Panc1 (cell line): ENCODE measurements around the gene MEGF9. TPM values are rescaled to one million over a fixed set of nuclear protein-coding genes. Genes with fewer than 3 reads are reported as not detected.
A peak's percentile ranks its signal among the peaks of the same experiment; 100 is the strongest.

Experiments
- ATAC-seq: fragments of 200-7000 bp; cut with Tn5 transposase; 2 replicates; pipeline ENCODE4 v1.9.1; 2020; ENCODE audit warnings: mild to moderate bottlenecking, moderate library complexity
- BruUV-seq: library from RNA; stranded (reverse); fragments of 400-500 nt; replicated peaks from 2 replicates; lab custom pipeline; 2021; lab: Mats Ljungman, UMichigan
- CTCF ChIA-PET: fragments of 300-600 bp; sonication (Branson Sonifier 250); formaldehyde crosslinking; loops from one replicate; lab custom pipeline; 2022; ENCODE audit warnings: antibody characterized with exemption; lab: Charles Lee
- POLR2A ChIA-PET: fragments of 300-600 bp; sonication (Branson Sonifier 250); formaldehyde crosslinking; loops from one replicate; lab custom pipeline; 2022; ENCODE audit warnings: antibody characterized with exemption; lab: Charles Lee
- DNase-seq: peaks from one replicate; pipeline ENCODE4 v3.0.0-alpha.2; 2010; ENCODE audit warnings: low read depth, low spot score
- H3K27ac ChIP-seq: 2 replicates; pipeline ENCODE4 v1.5.1; 2011; ENCODE audit warnings: mild to moderate bottlenecking, low read length, inconsistent platforms
- H3K27me3 ChIP-seq: fragments of 200-500 bp; sonication (Bioruptor generic); 2 replicates; pipeline ENCODE4 v1.6.0; 2014; ENCODE audit warnings: low read length, inconsistent platforms; ENCODE audit not compliant: control insufficient read depth, insufficient read depth
- H3K36me3 ChIP-seq: fragments of 200-500 bp; sonication (Bioruptor generic); 2 replicates; pipeline ENCODE4 v1.5.1; 2014; ENCODE audit warnings: inconsistent platforms, mild to moderate bottlenecking, low read length, moderate library complexity; ENCODE audit not compliant: control insufficient read depth, insufficient read depth
- H3K4me1 ChIP-seq: 2 replicates; pipeline ENCODE4 v1.5.1; 2011; ENCODE audit warnings: inconsistent platforms, mild to moderate bottlenecking, low read length, moderate library complexity; ENCODE audit not compliant: control insufficient read depth, insufficient read depth
- H3K4me3 ChIP-seq, 2 experiments: 2 replicates each; pipeline ENCODE4 v1.5.1; 2011 to 2012; ENCODE audit warnings: low read depth in 2 of 2, low read length in 2 of 2, mild to moderate bottlenecking in 2 of 2, inconsistent platforms in 1 of 2, moderate library complexity in 1 of 2
- H3K9me3 ChIP-seq: fragments of 200-500 bp; sonication (Bioruptor generic); 2 replicates; pipeline ENCODE4 v1.5.1; 2014; ENCODE audit warnings: low read depth, mild to moderate bottlenecking, inconsistent platforms, low read length, moderate library complexity; ENCODE audit not compliant: control insufficient read depth, insufficient read depth
- POLR2AphosphoS5 ChIP-seq: IDR thresholded peaks from 2 replicates; pipeline ENCODE4 v1.6.1; 2012; ENCODE audit warnings: mild to moderate bottlenecking, low read depth, low read length, moderate library complexity
- SIN3A ChIP-seq: IDR thresholded peaks from 2 replicates; pipeline ENCODE4 v1.6.1; 2012; ENCODE audit warnings: low read depth, mild to moderate bottlenecking, low read length, moderate library complexity, borderline replicate concordance; ENCODE audit not compliant: insufficient read depth
- TCF7L2 ChIP-seq: IDR thresholded peaks from 2 replicates; pipeline ENCODE4 v1.6.1; 2011; ENCODE audit warnings: mild to moderate bottlenecking, low read depth, low read length, inconsistent platforms
- in situ Hi-C: cut with HindIII; loops from 2 replicates; pipeline ENCODE4 v1.10.0; 2016; ENCODE audit warnings: low sequenced_read_pairs, low pct_unique_long_range_greater_than_20kb
- intact Hi-C: fragments of 100-400 bp; cut with micrococcal nuclease; formaldehyde crosslinking; loops from one replicate; pipeline ENCODE4 v1.10.0; 2022; ENCODE audit not compliant: unreplicated experiment
- total RNA-seq: library from RNA; stranded (reverse); gene quantifications from one replicate; pipeline ENCODE4 v1.2.1, GENCODE V29; 2021; ENCODE audit not compliant: unreplicated experiment
- TF ChIP-seq, protein P1 (sequence below), 2 experiments: IDR thresholded peaks; 2 replicates each; pipeline ENCODE4 v1.6.1; 2011 to 2012; ENCODE audit warnings: low read depth in 2 of 2, control low read depth in 1 of 2, low read length in 1 of 2, mild to moderate bottlenecking in 1 of 2, moderate library complexity in 1 of 2; ENCODE audit not compliant: insufficient read depth in 1 of 2
- TF ChIP-seq, protein P2 (sequence below): fragments of 450-650 bp; IDR thresholded peaks from 2 replicates; pipeline ENCODE4 v1.5.1; 2017; ENCODE audit warnings: mild to moderate bottlenecking

The MEGF9 gene
- total RNA-seq, 1 experiment from 2014 or later: 6.3 TPM

DNA sequence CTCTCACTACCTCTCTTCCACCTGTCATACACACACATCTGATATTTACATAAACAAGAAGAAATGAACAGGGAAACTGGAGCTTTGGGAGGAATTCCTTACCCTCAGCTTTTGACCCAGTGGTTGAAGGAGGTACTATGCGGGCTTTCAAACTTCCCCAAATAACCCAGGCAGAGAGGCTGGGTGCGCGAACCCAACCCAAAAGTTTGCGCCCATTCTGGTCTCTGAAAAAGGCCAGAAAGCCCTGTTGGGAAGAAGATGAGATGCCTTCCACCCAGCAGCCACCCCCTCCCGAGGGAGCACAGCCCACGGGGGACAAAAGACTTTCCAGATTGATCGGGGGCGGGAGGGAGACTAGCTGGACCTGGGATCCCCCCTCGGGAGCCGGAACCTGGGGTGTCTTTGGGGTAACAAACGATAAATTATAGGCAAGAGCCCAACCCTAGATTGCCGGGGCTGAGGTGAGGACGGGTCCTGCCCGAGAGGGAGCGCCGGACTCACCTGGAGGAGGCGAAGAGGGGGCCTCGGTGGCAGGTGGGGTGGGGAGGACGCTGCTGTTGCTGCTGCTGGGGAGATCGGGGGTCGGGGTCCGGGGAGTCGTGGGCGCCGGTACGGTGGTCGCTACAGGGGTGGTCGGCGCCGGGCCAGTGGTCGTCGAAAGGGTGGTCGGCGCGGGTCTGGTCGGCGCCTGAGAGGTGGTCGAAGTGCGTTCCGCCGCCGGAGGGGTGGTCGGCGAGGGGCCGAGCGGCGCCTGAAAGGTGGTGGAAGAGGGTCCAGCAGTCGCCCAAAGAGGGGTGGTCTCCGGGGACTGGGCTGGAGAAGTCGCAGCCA lies 798 bp downstream of the MEGF9 start:
- Histone ChIP-seq H3K9me3 (no peaks in the 10 kb centered on the region), H3K4me3 (peak overlapping the region; percentile 56 to 66), H3K4me1 (peaks cover 32% of the 10 kb centered on the region), H3K27ac (peak overlapping the region; percentile 74; the same call in 1 of the 2 replicates), H3K36me3 (no peaks in the 10 kb centered on the region), H3K27me3 (no peaks in the 10 kb centered on the region)
- DNase-seq (no peak), ATAC-seq (no peak)
- BruUV-seq: no TSS peak
- in situ Hi-C loops (no loop called here), intact Hi-C loops (loop anchor here (5.0 kb wide), 1 partner anchor 96 kb away; no protein-coding TSS in a partner anchor)
- ChIA-PET CTCF (no interaction called here), POLR2A (no interaction called here)
- no peak for TF ChIP-seq POLR2AphosphoS5
- TF ChIP-seq, protein P1, sequence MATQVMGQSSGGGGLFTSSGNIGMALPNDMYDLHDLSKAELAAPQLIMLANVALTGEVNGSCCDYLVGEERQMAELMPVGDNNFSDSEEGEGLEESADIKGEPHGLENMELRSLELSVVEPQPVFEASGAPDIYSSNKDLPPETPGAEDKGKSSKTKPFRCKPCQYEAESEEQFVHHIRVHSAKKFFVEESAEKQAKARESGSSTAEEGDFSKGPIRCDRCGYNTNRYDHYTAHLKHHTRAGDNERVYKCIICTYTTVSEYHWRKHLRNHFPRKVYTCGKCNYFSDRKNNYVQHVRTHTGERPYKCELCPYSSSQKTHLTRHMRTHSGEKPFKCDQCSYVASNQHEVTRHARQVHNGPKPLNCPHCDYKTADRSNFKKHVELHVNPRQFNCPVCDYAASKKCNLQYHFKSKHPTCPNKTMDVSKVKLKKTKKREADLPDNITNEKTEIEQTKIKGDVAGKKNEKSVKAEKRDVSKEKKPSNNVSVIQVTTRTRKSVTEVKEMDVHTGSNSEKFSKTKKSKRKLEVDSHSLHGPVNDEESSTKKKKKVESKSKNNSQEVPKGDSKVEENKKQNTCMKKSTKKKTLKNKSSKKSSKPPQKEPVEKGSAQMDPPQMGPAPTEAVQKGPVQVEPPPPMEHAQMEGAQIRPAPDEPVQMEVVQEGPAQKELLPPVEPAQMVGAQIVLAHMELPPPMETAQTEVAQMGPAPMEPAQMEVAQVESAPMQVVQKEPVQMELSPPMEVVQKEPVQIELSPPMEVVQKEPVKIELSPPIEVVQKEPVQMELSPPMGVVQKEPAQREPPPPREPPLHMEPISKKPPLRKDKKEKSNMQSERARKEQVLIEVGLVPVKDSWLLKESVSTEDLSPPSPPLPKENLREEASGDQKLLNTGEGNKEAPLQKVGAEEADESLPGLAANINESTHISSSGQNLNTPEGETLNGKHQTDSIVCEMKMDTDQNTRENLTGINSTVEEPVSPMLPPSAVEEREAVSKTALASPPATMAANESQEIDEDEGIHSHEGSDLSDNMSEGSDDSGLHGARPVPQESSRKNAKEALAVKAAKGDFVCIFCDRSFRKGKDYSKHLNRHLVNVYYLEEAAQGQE (IDR thresholded peaks at IDR 0.05; ENCODE audit: insufficient read depth in 1 of 2, low read depth in 2 of 2, low read length in 1 of 2): no peak
- TF ChIP-seq, protein P2, sequence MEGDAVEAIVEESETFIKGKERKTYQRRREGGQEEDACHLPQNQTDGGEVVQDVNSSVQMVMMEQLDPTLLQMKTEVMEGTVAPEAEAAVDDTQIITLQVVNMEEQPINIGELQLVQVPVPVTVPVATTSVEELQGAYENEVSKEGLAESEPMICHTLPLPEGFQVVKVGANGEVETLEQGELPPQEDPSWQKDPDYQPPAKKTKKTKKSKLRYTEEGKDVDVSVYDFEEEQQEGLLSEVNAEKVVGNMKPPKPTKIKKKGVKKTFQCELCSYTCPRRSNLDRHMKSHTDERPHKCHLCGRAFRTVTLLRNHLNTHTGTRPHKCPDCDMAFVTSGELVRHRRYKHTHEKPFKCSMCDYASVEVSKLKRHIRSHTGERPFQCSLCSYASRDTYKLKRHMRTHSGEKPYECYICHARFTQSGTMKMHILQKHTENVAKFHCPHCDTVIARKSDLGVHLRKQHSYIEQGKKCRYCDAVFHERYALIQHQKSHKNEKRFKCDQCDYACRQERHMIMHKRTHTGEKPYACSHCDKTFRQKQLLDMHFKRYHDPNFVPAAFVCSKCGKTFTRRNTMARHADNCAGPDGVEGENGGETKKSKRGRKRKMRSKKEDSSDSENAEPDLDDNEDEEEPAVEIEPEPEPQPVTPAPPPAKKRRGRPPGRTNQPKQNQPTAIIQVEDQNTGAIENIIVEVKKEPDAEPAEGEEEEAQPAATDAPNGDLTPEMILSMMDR: no peak
- TF ChIP-seq SIN3A: no peak
- no peak for TF ChIP-seq TCF7L2

DNA sequence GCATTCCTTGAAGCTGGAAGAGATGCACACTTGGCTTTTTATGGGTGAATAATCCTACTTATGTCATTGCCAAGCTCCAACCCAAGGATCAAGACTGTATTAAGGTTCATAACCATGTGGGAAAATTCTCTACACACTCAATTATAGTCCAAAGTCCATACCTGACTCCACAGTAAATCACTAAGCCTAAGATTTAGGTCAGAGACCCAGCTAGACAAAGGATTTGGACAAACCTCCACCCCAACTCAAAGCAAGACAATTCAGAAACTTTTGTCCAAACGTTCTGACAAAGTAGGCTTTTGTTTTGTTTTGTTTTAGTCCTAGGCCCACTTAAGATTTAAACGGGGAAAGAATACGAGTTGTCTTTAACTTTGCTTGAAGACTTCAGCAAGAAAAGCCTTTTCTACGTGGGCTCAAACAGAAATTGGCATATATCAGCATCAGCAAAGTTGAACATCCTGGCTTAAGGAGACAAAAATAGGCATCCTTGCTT lies 1.7 kb downstream of the MEGF9 start:
- H3K4me1 ChIP-seq: peaks cover 33% of the 10 kb centered on the region
- ChIA-PET POLR2A (no interaction called here), CTCF (no interaction called here)
- TF ChIP-seq POLR2AphosphoS5: no peak
- TF ChIP-seq TCF7L2: no peak
- TF ChIP-seq, protein P2: no peak
- no peak for TF ChIP-seq SIN3A
- TF ChIP-seq, protein P1 (IDR thresholded peaks at IDR 0.05; ENCODE audit: insufficient read depth in 1 of 2, low read depth in 2 of 2, low read length in 1 of 2): no peak
- ATAC-seq (no peak), DNase-seq (no peak)
- H3K27ac ChIP-seq: peak overlapping the region; percentile 74
- H3K4me3 ChIP-seq: peak overlapping the region; percentile 56 to 66
- no peaks in the 10 kb centered on the region for H3K27me3 ChIP-seq
- no TSS peak for BruUV-seq
- H3K36me3 ChIP-seq: no peaks in the 10 kb centered on the region
- in situ Hi-C loops: no loop called here
- intact Hi-C loops: loop anchor here (5.0 kb wide), 1 partner anchor 95 kb away; no protein-coding TSS in a partner anchor
- H3K9me3 ChIP-seq: no peaks in the 10 kb centered on the region
